Bronchial epithelial cell (primary cell): ENCODE measurements around the gene CCR4. TPM values are rescaled to one million over a fixed set of nuclear protein-coding genes. Genes with fewer than 3 reads are reported as not detected.

ENCODE experiments used
- DNase-seq: peaks from one replicate; pipeline ENCODE4 v3.0.0-alpha.2; 2010; ENCODE audit warnings: low read depth
- FAIRE-seq: peaks from 2 replicates; lab custom pipeline; 2011; peaks lifted over from hg19 to GRCh38; lab: Jason Lieb, UNC
- H3K27me3 ChIP-seq: 2 replicates; pipeline ENCODE4 v1.5.1; 2011; ENCODE audit warnings: low read length; ENCODE audit not compliant: control insufficient read depth, insufficient read depth
- H3K36me3 ChIP-seq: 2 replicates; pipeline ENCODE4 v1.5.1; 2011; ENCODE audit warnings: low read length; ENCODE audit not compliant: control insufficient read depth, insufficient read depth
- H3K4me3 ChIP-seq: 2 replicates; pipeline ENCODE4 v1.5.1; 2011; ENCODE audit warnings: mild to moderate bottlenecking, low read depth, low read length, control low read depth
- total RNA-seq: library from RNA; depleted of rRNA; stranded (reverse); fragments of >200 nt; gene quantifications from 2 replicates; pipeline ENCODE4 v1.2.1, GENCODE V29; 2014
- TF ChIP-seq, protein P1 (sequence below): IDR thresholded peaks from 2 replicates; pipeline ENCODE4 v1.5.1; 2011; ENCODE audit warnings: mild to moderate bottlenecking, moderate library complexity, low read length, control low read depth, inconsistent platforms; ENCODE audit not compliant: insufficient read depth, severe bottlenecking

CCR4 gene
- total RNA-seq, 1 donor from 2014 or later, result not detected

DNA sequence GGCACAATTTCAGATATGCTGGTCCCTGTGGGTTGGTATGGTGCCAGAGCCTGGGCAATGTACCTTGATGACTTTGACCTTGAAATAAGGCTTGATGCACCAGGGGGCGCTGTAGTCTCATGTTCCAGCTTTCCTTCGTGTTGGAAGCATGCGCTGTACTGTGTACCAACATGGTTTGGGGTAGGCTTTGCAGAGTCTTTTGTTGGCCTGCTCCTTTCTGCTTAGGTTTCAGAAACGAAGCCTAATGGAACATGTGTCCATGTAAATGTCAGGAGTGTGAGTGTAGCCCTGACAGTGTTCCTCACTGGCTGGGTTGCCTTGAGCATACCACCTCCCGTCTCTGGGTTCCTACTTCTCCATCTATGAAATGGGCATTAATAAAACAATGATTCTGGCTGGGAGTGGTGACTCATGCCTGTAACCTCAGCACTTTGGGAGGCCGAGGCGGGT, 3.6 kb upstream of the CCR4 start:
- no peak overlapping the region for H3K4me3 ChIP-seq
- peak; percentile 96 for FAIRE-seq
- DNase-seq, result peak; percentile 80
- TF ChIP-seq, protein P1, sequence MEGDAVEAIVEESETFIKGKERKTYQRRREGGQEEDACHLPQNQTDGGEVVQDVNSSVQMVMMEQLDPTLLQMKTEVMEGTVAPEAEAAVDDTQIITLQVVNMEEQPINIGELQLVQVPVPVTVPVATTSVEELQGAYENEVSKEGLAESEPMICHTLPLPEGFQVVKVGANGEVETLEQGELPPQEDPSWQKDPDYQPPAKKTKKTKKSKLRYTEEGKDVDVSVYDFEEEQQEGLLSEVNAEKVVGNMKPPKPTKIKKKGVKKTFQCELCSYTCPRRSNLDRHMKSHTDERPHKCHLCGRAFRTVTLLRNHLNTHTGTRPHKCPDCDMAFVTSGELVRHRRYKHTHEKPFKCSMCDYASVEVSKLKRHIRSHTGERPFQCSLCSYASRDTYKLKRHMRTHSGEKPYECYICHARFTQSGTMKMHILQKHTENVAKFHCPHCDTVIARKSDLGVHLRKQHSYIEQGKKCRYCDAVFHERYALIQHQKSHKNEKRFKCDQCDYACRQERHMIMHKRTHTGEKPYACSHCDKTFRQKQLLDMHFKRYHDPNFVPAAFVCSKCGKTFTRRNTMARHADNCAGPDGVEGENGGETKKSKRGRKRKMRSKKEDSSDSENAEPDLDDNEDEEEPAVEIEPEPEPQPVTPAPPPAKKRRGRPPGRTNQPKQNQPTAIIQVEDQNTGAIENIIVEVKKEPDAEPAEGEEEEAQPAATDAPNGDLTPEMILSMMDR, result peak; percentile 87
- no peaks in the 10 kb centered on the region for H3K27me3 ChIP-seq
- no peaks in the 10 kb centered on the region for H3K36me3 ChIP-seq

DNA sequence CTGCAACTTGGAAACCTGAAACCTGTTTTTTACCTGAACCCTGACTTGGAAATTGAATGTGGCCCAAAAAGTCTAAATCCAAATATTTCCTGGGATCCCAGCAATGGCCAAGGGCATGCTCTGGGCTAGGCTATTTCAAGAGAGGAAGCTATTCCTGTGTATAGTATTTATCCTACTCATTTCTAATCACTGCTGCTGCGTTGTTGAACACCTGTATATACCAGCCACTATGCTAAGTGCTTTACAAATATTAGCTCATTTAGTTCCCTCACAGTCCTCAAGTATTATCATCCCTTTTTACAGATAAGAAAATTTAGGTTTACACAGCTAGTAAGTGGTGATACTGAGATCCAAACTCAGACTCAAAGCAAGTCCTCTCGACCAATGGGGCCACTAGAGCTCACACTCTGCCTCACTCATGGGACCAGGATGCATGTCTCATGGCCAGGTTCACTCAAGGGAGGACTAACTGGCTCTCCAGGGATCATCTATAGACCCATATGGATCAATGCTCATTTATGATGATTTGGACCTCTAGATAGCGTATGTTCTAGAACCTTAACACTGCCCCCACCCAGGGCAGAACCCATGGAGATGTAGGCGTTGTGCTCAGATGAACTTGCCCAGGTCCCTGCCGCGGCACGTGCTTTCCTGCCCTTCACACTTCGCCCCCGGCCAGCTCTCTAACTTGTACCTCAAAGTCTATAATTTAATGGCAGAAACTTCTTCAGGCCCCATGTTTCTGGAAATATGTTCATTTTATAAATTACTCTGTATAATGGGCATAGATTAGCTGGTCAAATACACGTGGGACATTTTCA, 2.6 kb upstream of the CCR4 start:
- H3K27me3 ChIP-seq, result no peaks in the 10 kb centered on the region
- DNase-seq, result no peak
- FAIRE-seq, result no peak
- no peak overlapping the region for H3K4me3 ChIP-seq
- TF ChIP-seq, protein P1, result no peak
- H3K36me3 ChIP-seq, result no peaks in the 10 kb centered on the region

DNA sequence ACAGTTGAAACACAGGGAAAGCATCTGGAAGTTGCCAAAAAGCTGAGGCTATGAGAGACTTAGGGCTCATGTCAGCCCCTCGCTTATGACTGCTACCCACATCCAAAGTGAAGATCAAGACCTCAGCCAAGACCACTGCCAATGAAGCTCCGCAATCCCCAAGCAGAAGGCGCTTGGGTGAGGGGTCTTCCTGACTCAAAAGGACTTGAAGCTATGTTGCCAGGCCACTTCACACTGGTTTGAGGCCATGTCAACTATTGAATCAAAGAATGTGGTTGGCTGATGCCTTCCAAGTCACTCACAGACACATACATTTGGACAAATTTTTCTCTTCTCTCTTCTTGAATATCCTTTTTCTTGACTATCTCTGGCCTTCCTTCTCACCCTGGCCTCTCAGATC, 928 bp upstream of the CCR4 start:
- no peak for DNase-seq
- TF ChIP-seq, protein P1, result no peak
- FAIRE-seq, result no peak
- Histone ChIP-seq H3K27me3 (no peaks in the 10 kb centered on the region), H3K36me3 (no peaks in the 10 kb centered on the region), H3K4me3 (no peak overlapping the region)

DNA sequence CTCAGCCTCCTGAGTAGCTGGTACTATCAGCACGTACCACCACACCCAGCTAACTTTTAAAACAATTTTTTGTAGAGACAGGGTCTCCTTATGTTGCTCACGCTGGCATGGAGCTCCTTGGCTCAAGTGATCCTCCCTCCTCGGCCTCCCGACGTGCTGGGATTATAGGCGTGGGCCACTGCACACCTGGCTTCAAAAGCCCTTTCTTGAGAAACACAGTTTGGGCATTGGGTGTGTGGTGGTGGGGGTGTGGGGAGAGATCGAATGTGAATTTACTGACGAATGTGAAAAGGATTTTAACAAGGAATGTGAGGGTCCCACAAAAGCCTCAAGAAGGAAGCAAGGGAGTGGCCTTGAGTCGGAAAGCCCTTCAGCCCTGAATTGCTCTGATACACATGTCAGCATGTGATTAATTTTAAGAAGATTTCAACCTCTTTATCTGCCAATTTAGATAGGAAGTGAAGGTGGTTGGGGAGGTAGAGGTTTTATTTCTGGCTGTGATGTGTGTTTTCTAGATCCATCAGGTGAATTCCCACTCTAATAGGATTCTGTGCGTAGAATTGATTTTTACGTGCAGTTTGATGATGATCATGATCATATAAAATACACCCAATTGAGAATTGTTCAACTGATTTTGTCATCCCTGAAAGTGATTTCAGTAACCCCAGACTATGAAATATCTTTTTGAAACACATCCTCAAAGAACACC, 1.1 kb downstream of the CCR4 start:
- FAIRE-seq, result no peak
- no peaks in the 10 kb centered on the region for H3K27me3 ChIP-seq
- TF ChIP-seq, protein P1, result no peak
- no peaks in the 10 kb centered on the region for H3K36me3 ChIP-seq
- DNase-seq, result no peak
- no peak overlapping the region for H3K4me3 ChIP-seq

DNA sequence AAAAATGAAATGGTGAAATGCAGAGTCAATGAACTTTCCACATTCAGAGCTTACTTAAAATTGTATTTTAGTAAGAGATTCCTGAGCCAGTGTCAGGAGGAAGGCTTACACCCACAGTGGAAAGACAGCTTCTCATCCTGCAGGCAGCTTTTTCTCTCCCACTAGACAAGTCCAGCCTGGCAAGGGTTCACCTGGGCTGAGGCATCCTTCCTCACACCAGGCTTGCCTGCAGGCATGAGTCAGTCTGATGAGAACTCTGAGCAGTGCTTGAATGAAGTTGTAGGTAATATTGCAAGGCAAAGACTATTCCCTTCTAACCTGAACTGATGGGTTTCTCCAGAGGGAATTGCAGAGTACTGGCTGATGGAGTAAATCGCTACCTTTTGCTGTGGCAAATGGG, 3.1 kb downstream of the CCR4 start:
- no peaks in the 10 kb centered on the region for H3K36me3 ChIP-seq
- no peak for FAIRE-seq
- no peaks in the 10 kb centered on the region for H3K27me3 ChIP-seq
- H3K4me3 ChIP-seq, result no peak overlapping the region
- TF ChIP-seq, protein P1, result no peak
- peak; percentile 83 for DNase-seq
